T-helper 1 cell treated with Interleukin-12 subunit alpha and Interleukin-12 subunit beta and Interleukin-4 antibody, amounts not matched to agents 30 μg/mL and 1 μg/mL, for 36 hours (primary cell): ENCODE results near the gene PARD3B.

Source experiments
- H3K27ac Mint-ChIP-seq: one replicate; pipeline ENCODE4 v1.8.0; 2021; ENCODE audit warnings: mild to moderate bottlenecking, mixed read lengths
- H3K27me3 Mint-ChIP-seq: one replicate; pipeline ENCODE4 v1.8.0; 2021; ENCODE audit warnings: low read depth, mixed read lengths
- H3K36me3 Mint-ChIP-seq: one replicate; pipeline ENCODE4 v1.8.0; 2021; ENCODE audit warnings: low read depth, mixed read lengths
- H3K4me1 Mint-ChIP-seq: one replicate; pipeline ENCODE4 v1.8.0; 2021; ENCODE audit warnings: low read depth, mixed read lengths
- H3K4me3 Mint-ChIP-seq: one replicate; pipeline ENCODE4 v1.8.0; 2021; ENCODE audit warnings: mild to moderate bottlenecking, moderate library complexity, mixed read lengths
- H3K9me3 Mint-ChIP-seq: one replicate; pipeline ENCODE4 v1.8.0; 2021; ENCODE audit warnings: mixed read lengths

PARD3B gene

DNA sequence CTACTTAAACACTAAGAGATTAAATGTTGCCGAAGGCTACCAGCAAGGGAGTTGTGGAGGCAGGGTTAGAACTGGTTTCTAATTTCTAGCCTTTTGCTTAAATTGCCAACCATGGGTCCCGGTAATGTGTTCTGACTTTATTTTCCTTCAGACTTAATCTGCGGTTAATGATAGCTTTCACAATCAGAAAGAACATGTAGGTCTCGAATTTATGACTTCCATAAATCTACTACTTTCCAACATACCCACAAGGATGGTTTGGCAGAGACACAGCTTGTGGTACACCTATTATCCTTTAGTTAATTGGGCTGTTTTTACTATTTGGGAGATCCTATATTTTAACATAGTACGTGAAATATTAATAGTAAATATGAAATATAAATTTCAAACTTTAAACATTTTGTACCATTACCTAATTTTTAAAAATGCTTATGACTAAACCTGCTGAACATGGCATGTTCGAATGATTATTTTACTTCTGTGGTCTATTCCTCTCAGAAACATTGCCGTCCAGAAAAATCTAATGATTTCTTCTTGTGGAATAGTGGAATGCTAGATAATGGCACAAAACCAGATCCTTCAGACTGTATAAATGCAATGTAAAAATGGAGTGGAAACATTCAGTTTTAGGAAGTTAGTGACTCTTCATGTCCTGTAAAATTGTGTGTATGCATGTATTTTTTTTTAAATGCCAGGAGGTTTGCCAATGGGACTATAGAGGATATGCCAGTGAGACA lies 41.3 kb downstream of the PARD3B start:
- no peaks in the 10 kb centered on the region for H3K9me3 Mint-ChIP-seq
- H3K4me3 Mint-ChIP-seq, result no peak overlapping the region
- no peaks in the 10 kb centered on the region for H3K36me3 Mint-ChIP-seq
- H3K27ac Mint-ChIP-seq, result no peak overlapping the region
- no peaks in the 10 kb centered on the region for H3K27me3 Mint-ChIP-seq
- no peaks in the 10 kb centered on the region for H3K4me1 Mint-ChIP-seq

DNA sequence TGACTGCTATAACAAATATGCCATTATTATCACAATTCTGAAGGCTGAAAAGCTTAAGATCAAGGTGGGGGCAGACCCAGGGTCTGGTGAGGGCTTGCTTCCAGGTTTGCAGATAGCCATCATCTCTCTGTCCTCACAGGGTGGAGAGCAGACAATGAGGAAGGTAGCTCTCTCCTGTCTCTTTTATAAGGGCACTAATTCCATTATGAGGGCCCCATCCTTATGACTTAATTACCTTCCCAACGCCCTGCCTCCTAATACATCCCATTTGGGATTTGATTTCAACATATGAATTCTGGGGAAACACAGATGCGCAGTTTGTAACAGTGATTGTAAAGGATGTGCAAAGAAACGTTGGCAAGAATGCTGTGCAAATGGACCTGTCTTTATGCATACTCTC lies 44.8 kb downstream of the PARD3B start:
- no peak overlapping the region for H3K27ac Mint-ChIP-seq
- H3K4me3 Mint-ChIP-seq, result no peak overlapping the region
- no peaks in the 10 kb centered on the region for H3K4me1 Mint-ChIP-seq
- no peaks in the 10 kb centered on the region for H3K36me3 Mint-ChIP-seq
- H3K27me3 Mint-ChIP-seq, result peaks cover 5% of the 10 kb centered on the region
- no peaks in the 10 kb centered on the region for H3K9me3 Mint-ChIP-seq

DNA sequence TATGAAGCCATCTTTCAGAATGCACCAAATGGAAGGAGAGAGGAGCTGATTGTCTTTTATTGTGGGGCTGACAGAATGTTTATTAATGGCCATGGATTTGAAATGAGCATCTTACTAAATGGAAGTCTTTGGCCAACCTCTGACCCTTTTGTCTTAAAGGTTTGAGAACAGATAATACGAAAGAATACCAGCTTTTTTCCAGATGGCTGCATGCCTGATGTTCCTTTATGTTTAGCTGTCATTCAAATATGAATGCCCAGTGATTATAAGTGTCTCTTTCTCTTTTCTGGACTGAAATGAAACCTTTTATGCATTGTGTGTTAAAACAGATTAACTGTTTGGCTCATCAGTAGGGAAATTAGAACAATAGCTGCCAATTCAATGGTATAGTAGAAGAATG lies 46.0 kb downstream of the PARD3B start:
- Mint-ChIP-seq H3K9me3 (no peaks in the 10 kb centered on the region), H3K4me3 (no peak overlapping the region), H3K4me1 (no peaks in the 10 kb centered on the region), H3K36me3 (no peaks in the 10 kb centered on the region), H3K27me3 (peaks cover 8% of the 10 kb centered on the region), H3K27ac (no peak overlapping the region)

DNA sequence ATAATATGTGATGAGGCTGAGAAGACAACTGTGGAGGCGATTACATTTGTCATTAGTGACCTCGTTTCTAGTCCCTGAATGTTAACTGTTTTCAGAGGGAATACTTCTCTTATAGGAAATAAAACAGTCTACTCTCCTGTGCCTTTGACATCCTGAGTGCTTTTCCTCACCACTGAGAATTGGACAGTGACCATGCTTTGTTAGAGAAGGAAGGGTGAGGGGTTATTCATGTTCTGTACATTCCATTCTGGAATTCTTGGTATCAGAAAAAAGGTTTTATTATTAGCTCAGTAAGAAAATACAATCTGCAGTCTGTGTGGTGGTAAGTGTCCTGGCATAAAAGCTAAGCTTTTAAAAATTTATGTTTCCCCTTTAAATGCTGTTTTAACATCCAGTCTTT lies 58.8 kb downstream of the PARD3B start:
- Mint-ChIP-seq H3K9me3 (no peaks in the 10 kb centered on the region), H3K27ac (no peak overlapping the region), H3K36me3 (no peaks in the 10 kb centered on the region), H3K27me3 (peaks cover 22% of the 10 kb centered on the region), H3K4me1 (no peaks in the 10 kb centered on the region), H3K4me3 (no peak overlapping the region)

DNA sequence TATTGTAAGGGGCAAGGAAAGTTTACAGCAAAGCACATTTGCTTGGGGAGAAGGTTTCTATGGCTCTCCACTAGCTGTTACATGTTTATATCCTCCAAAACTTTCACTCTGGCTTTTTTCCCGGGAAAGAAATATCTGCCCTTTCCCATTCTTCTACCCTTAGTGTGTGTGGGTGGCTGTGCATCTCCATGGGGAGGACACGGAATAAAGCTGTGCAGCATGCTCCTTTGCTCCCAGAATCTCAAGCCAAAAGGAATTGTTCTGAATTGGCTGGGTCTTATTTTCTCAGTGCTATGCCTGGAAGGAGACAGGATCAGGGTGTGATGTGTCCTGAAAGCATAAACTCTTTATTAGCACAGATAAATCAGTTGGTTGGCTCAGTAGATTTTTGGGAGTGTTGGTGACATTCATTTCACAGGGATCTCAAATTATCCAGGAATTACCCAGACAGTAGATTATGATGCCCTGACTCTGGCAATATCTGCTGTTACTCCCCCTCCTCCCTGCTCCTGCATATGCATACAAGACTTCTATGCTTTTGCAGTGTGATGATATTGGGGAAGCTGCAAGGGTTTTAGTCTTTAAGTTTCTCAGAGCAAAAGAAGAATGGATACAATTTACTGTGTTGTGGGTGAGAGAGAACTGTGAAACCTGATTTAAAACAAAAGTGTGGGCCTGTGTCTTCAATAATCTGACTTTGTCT lies 63.1 kb downstream of the PARD3B start:
- Mint-ChIP-seq H3K27ac (no peak overlapping the region), H3K4me1 (no peaks in the 10 kb centered on the region), H3K9me3 (no peaks in the 10 kb centered on the region), H3K4me3 (no peak overlapping the region), H3K27me3 (peaks cover 27% of the 10 kb centered on the region), H3K36me3 (no peaks in the 10 kb centered on the region)

DNA sequence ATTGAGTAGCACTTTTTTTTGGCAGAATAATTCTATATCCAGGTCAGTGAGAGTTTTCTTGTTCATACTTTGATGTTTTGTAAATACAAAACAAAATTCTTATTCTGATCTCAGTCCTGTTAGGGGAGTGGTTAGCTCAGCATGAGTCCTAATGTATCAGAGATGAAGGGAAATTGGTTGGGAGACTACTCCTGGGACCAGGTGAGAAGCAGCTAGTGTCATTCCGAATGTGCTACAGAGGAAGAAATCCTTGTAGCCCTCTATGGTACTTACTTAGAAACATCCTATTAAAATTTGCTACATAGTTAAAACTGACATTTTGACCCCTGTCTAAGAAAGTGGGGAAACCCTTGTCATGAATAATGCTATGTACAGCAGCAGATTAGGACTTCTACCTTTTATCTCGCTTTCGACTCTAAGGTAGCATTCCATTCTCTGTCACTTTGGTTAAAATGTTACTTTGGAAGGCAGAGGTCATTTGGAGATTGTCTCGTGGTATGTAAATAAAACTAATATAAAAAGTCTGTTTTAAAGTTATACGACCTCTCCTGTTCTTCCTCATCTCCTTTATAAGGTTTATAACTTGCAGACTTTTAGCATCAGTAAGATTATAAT lies 65.8 kb downstream of the PARD3B start:
- Mint-ChIP-seq H3K4me3 (no peak overlapping the region), H3K36me3 (no peaks in the 10 kb centered on the region), H3K27me3 (peaks cover 18% of the 10 kb centered on the region), H3K27ac (no peak overlapping the region), H3K9me3 (no peaks in the 10 kb centered on the region), H3K4me1 (no peaks in the 10 kb centered on the region)

DNA sequence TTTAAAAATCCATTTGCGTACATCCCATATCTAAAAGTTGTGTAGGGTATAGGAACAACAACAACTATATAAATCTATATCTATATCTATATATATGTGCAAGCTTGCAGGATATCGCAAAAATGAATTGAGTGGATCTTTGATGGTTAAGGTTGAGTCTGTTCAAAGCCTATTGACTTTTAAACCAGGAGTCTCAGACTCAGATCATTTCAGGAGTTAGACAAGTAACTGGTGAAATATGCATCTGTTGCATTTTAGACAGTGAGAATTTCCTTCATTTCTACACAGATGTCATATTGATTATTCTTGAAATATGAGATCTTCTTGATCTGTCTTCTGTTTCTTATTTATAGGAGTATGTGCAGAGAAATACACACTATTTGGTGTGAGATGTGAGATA lies 66.5 kb downstream of the PARD3B start:
- no peaks in the 10 kb centered on the region for H3K36me3 Mint-ChIP-seq
- no peaks in the 10 kb centered on the region for H3K9me3 Mint-ChIP-seq
- H3K4me1 Mint-ChIP-seq, result no peaks in the 10 kb centered on the region
- peaks cover 18% of the 10 kb centered on the region for H3K27me3 Mint-ChIP-seq
- no peak overlapping the region for H3K4me3 Mint-ChIP-seq
- no peak overlapping the region for H3K27ac Mint-ChIP-seq

DNA sequence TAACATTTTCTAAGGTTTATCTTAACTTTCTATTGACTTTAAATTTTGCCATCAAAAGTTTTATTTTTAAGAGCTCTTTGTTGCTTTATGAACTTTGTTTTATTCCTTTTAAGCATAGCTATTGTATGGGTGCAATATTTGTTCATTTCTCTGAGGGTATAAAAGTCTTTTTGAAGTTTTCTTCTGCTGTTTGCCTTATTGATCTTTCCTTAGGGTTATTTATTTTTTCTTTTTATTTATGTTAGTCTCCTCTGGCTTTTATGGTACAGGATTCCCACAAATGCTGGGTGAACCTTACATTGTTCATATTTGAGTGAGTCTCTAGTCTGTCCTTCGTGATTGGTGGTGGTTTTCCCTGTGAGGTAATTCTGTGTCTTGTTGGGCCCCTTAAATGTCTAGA lies 68.4 kb downstream of the PARD3B start:
- H3K9me3 Mint-ChIP-seq, result no peaks in the 10 kb centered on the region
- H3K4me3 Mint-ChIP-seq, result no peak overlapping the region
- H3K36me3 Mint-ChIP-seq, result no peaks in the 10 kb centered on the region
- H3K27me3 Mint-ChIP-seq, result peaks cover 15% of the 10 kb centered on the region
- no peak overlapping the region for H3K27ac Mint-ChIP-seq
- no peaks in the 10 kb centered on the region for H3K4me1 Mint-ChIP-seq

DNA sequence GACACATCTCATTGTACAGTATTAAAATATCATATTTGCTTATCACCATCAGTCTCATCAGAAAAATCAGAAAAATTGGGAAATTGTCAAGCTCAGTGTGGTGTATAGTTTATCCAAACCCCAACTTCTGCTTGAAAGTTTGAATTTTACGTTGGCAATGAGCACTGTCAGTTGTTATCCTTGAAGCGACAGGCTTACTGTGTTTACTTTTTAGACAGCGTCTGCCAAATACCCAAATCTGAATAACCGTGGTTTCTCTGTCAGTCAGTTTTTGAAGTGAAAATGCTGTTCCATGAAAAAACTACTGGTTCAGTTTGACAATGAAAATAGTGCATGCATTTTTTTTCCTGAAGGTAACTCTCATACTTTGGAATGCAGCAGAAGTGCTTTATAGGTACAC lies 70.2 kb downstream of the PARD3B start:
- H3K27ac Mint-ChIP-seq, result no peak overlapping the region
- no peak overlapping the region for H3K4me3 Mint-ChIP-seq
- H3K27me3 Mint-ChIP-seq, result peaks cover 11% of the 10 kb centered on the region
- no peaks in the 10 kb centered on the region for H3K4me1 Mint-ChIP-seq
- H3K9me3 Mint-ChIP-seq, result no peaks in the 10 kb centered on the region
- H3K36me3 Mint-ChIP-seq, result no peaks in the 10 kb centered on the region

DNA sequence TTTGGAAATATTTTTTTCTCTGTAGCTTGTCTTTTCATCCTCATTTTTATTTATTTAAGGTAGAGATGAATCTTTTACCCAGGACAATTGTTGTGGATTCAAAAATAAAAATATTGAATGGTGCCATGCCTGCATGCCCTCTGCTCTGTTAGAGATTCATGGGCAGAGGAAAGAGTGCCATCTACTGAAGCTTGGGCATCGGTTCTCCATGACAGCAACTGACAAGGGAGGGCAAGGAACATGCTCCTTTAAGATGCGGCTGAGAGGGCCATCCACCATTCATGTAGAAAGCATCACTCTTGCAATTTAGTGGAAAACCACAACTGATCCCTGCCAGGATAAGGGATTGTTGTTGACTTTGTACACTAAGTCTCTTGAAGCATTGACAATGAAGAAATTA lies 79.9 kb downstream of the PARD3B start:
- no peaks in the 10 kb centered on the region for H3K36me3 Mint-ChIP-seq
- peaks cover 12% of the 10 kb centered on the region for H3K27me3 Mint-ChIP-seq
- H3K27ac Mint-ChIP-seq, result no peak overlapping the region
- no peak overlapping the region for H3K4me3 Mint-ChIP-seq
- H3K4me1 Mint-ChIP-seq, result no peaks in the 10 kb centered on the region
- H3K9me3 Mint-ChIP-seq, result no peaks in the 10 kb centered on the region

DNA sequence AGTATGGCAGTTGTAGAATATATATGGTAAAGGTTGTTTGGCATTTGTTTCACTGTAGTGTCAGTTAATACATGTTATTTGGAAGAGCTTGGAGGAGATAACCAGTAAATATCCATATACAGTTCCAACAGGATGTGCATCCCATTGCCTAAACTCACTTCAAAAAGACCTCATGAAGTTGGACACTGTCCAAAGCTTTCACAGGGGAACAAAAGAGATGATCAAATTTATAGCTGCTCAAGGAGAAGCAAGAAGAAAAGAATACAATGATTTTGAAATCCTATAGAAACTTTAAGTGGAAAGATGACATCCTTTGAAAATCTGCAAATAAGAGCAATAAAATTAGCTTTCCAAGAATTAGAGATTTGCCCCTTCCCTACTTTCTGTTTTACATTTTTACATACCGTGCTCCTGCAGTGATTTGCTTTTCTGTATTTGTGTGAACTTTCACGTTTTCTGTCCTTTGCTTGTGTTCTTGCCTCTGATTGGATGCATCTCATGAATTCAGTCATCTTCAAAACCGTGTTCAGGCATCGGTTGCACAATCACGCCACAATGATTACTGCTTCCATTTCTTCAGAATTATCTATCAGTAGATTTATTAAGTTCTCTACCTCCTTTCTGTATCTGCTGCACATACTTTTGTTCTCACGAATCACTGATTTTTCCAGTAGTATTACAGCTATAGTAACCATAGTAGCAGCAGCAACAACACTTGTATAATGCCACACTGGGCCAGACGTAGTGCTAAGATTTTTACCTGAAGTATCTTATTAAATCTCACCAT lies 83.8 kb downstream of the PARD3B start:
- H3K27me3 Mint-ChIP-seq, result peaks cover 8% of the 10 kb centered on the region
- H3K4me1 Mint-ChIP-seq, result no peaks in the 10 kb centered on the region
- no peaks in the 10 kb centered on the region for H3K36me3 Mint-ChIP-seq
- no peak overlapping the region for H3K4me3 Mint-ChIP-seq
- H3K27ac Mint-ChIP-seq, result no peak overlapping the region
- no peaks in the 10 kb centered on the region for H3K9me3 Mint-ChIP-seq

DNA sequence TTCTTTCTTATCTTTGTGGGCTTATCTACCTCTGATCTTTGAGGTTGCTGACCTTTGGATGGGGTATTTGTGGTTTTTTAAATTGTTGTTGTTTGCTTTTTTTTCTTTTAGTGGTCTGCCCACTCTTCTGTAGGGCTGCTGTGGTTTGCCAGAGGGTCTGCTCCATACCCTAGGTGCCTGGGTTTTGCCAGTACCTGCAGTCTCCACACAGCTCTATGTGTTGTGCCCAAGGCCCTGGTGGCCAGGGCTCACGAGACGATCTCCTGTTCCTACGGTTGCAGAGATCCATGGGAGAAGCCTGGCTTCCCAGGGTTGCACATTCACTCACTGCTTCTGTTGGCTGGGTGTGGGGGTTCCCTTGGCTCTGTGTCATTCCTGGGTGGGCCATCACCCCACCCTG lies 87.1 kb downstream of the PARD3B start:
- peaks cover 12% of the 10 kb centered on the region for H3K27me3 Mint-ChIP-seq
- no peak overlapping the region for H3K27ac Mint-ChIP-seq
- H3K4me3 Mint-ChIP-seq, result no peak overlapping the region

DNA sequence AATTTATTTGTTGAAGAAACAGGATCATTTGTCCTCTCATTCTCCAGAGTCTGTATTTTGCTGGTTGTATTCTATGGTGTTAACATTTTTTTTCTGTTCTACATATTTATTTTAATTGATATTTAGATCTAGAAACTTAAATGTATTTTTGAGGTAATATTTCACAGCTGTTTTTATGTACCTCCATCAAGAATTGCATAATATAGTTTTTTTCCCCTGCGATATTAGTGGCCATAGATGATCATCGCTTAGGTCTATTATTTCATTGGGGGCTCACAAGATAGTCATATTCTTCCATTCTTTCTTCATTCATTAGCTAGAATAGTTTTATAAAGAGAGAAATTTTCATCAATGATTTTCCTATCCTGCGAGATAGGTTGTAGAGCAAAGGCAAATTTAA lies 89.3 kb downstream of the PARD3B start:
- Mint-ChIP-seq H3K9me3 (no peaks in the 10 kb centered on the region), H3K4me1 (no peaks in the 10 kb centered on the region), H3K27me3 (peaks cover 5% of the 10 kb centered on the region), H3K27ac (no peak overlapping the region), H3K36me3 (no peaks in the 10 kb centered on the region), H3K4me3 (no peak overlapping the region)

More for the DNA sequence above, 87.1 kb downstream of the PARD3B start:
- Mint-ChIP-seq H3K36me3 (no peaks in the 10 kb centered on the region), H3K9me3 (no peaks in the 10 kb centered on the region), H3K4me1 (no peaks in the 10 kb centered on the region)

DNA sequence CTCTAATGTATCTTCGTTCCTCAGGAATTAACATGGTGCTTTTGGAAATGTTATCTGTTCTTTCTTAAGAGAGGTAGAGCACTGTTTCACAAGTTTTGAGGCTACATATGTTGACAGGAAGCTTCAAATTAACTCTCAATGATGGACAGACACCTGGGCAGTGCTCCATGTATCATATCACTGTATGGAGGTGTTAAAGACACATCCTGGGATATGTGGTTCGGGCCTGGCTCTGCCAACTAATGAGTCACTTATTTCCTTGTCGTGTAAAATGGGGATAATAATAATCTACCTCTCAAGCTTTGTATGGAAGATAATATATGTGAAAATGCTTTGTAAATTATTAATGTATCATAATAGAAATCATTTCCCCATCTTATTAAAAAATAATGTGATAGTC lies 90.2 kb downstream of the PARD3B start:
- H3K4me1 Mint-ChIP-seq, result no peaks in the 10 kb centered on the region
- H3K4me3 Mint-ChIP-seq, result no peak overlapping the region
- H3K36me3 Mint-ChIP-seq, result no peaks in the 10 kb centered on the region
- H3K27ac Mint-ChIP-seq, result no peak overlapping the region
- H3K9me3 Mint-ChIP-seq, result no peaks in the 10 kb centered on the region
- H3K27me3 Mint-ChIP-seq, result peaks cover 5% of the 10 kb centered on the region
